GM11168 (cell line): ENCODE data around the gene TARM1.

Experiments
- in situ Hi-C: fragments of 300-500 bp; cut with MboI; formaldehyde crosslinking; loops from one replicate; pipeline ENCODE4 v1.12.0; 2022; ENCODE audit warnings: low sequenced_read_pairs; ENCODE audit not compliant: unreplicated experiment

TARM1 gene

DNA sequence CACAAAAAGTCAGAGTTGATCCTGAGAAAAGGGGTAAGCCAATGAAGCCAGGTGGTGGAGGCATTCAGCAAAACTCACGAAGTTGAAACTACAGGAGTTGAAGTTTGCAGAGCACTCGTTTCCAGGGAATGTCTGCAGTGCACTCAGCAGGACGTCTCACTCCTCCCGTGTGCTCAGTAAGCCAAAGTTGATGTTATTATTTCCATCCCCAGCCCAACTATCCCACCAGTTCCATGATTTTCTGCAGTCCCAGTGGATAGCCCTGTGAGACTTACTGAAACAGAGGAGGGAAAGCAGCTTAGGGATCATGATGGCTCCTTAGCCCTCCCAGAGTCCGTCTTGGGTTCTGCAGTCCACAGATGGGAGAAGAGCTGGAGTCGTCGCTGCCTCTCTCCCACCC is at the start of gene TARM1:
TSS of gene TARM1 (minus strand) at position 334 of the 400 bp plus-strand sequence. CDS start at position 309, 25 bp downstream.
- in situ Hi-C loops: no loop called here

GRCh38 chr19:54129617-54129996 is 48.4 kb upstream of the TARM1 start:
- in situ Hi-C loops: no loop called here

GRCh38 chr19:54128796-54129616 is 47.8 kb upstream of the TARM1 start:
- in situ Hi-C loops: no loop called here

DNA sequence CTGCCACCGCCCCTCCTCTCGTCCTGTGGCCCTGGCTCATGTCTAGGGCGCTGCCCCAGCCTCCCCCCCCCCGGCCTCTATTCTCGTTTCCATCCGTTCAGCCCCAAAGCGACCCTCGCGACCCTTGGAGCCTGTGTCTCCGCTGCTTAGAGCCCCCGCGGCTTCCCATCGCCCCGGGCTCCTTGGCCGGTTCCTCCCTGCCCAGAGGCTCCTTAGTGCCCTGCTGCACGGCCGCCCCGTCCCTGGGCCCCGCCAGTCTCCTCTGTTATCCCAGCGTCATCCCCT is 47.2 kb upstream of the TARM1 start:
- in situ Hi-C loops: no loop called here

GRCh38 chr19:54127688-54128440 is 46.7 kb upstream of the TARM1 start:
- in situ Hi-C loops: no loop called here

GRCh38 chr19:54125713-54126112 is 44.5 kb upstream of the TARM1 start:
- in situ Hi-C loops: no loop called here

DNA sequence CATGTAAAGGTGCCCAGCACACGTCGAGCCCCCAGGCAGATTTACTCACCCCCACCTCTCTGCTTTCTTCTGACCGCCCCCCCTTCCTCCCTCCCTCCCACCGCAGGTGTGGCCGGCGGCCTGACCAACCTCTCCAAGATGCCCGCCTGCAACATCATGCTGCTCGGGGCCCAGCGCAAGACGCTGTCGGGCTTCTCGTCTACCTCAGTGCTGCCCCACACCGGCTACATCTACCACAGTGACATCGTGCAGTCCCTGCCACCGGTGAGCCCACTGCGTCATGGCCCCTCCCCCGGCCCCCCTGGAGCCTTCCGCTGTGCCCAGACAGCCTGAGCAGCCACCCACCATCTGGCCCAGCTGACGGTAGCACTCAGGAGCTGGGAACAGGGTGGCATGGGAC is 43.2 kb upstream of the TARM1 start:
- in situ Hi-C loops: loop anchor here (25.0 kb wide), 1 partner anchor 1988 kb away; the partner anchor contains the start of gene ZNF787

- in situ Hi-C loops: loop anchor here (25.0 kb wide), 1 partner anchor 1989 kb away; the partner anchor contains the start of gene ZNF787
These were observed 42.5 kb upstream of the TARM1 start for GRCh38 chr19:54123682-54124081.

GRCh38 chr19:54121259-54121658 is 40.1 kb upstream of the TARM1 start:
- in situ Hi-C loops: loop anchor here (25.0 kb wide), 1 partner anchor 1991 kb away; the partner anchor contains the start of gene ZNF787

DNA sequence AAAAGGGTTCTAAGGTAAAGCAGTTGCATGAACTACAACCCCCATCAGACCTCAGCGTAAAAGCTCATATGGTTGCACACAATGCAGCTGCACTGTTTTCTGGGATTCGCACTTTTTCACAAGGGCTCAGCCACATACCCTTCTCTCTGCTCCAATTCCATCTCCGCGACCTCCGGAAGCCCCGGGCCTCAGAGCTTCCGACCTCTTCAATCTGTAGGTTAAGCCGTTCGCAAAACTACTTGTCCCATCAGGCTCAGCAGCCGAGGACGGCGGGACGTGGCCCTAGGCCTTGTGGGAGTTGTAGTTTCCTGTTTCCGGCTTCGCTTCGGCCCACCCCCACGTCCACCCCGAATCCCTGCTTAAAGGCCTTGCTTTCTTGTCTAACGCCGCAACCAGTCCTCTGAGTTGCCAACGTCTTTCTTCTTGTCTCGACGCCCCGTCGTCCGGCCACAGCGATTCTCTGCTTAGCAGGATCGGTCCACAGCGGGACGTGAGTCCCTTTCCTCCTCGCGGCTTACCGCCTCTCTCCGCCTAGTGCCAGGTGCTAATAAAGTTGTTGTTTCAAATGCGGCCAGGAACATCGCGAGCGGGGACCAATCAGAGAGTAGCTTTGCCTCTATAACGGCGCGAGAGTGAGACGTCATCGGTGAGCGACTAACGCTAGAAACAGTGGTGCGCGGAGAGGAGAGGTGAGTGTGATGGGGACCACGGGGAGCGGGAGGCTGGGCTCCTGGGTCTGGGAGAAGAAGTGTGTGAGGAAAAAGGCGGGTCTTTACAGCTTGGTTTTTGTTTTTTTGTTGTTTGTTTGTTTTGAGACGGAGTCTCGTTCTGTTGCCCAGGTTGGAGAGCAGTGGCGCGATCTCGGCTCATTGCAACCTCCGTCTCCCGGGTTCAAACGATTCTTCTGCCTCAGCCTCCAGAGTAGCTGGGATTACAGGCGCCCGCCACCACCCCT is 34.2 kb upstream of the TARM1 start, which contains the start of the genes PRPF31 and TFPT:
TSS of gene PRPF31 (plus strand) at position 646 of the 955 bp plus-strand sequence. CDS start 2,525 bp downstream, outside the sequence.
TSS of gene TFPT (minus strand) at position 549 of the 955 bp plus-strand sequence. CDS start at position 161, 388 bp downstream.
- in situ Hi-C loops: loop anchor here (25.0 kb wide), 1 partner anchor 1997 kb away; the partner anchor contains the start of gene ZNF787

DNA sequence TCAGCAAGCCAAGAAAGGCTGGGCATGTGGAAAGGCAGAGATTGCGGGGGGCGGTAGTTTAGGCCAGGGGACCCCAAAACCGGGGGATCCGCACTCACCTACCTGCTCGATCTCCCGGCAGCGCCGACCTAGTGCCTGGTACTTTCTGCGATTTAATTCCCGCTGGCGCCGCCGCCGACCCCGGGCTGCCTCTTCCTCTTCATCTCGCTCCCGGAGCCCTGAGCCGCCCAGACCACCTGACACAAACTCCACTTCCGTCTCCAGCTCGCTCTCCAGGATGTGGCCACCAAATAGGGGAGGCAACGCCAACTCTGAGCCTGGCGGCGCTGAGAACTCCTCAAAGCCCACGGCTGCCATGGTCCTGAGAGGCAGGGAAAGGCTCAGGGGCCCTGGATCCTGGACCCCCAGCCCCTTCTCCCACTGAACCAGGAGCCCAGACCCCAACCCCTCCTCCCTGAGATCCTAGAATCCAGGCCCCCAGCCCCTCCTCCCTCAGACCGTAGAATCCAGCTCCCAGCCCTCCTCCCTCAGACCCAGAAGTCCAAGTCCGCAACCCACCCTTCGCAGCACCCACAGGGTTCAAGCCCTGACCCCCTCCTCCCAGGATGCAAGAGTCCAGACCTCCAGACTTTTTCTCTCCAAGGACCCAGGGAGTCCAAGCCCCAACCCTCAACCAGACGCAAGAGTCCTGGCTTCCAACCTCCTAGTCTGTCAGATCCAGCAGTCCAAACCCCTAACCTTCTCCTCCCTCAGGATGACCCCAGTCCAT is 33.4 kb upstream of the TARM1 start:
- in situ Hi-C loops: loop anchor here (25.0 kb wide), 1 partner anchor 1998 kb away; the partner anchor contains the start of gene ZNF787

DNA sequence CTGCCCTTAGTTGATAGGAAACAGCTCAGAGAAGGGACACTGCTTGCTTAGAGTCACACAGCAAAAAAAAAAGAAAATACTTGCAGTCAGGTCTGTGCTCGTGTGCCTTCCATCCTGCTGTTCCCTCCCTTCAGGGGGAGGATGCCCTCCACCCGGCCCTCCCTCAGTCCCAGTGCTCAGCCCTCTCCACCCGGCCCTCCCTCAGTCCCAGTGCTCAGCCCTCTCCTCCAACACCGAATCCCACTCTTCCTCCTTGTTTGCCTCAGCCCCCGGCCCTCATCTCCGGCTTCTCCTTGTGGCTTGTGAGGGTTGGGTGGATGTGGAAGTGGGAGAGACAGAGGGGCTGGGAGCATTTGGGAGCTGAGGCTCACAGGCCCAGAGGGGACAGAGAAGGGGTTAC is 28.5 kb upstream of the TARM1 start:
- in situ Hi-C loops: loop anchor here (25.0 kb wide), 1 partner anchor 2003 kb away; the partner anchor contains the start of gene ZNF787

DNA sequence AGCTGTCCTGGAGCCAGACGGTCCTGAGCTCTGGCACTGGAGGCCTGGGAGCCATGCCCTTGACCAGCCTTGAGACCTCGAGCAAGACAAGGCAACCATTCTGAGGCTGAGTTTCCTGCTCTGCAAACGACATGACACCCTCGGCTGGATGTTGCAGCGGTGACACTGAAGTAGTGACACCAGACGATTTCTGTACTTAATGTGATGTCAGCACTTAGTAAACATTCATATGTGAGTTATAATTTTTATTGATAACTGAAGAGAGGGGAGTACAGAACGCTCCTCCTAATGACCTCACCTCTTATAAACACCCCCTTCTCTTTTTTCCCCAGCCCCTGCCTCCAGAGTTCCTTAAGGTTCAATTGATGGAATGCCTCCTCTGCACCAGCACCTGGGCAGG is 27.3 kb upstream of the TARM1 start:
- in situ Hi-C loops: loop anchor here (25.0 kb wide), 1 partner anchor 2004 kb away; the partner anchor contains the start of gene ZNF787

DNA sequence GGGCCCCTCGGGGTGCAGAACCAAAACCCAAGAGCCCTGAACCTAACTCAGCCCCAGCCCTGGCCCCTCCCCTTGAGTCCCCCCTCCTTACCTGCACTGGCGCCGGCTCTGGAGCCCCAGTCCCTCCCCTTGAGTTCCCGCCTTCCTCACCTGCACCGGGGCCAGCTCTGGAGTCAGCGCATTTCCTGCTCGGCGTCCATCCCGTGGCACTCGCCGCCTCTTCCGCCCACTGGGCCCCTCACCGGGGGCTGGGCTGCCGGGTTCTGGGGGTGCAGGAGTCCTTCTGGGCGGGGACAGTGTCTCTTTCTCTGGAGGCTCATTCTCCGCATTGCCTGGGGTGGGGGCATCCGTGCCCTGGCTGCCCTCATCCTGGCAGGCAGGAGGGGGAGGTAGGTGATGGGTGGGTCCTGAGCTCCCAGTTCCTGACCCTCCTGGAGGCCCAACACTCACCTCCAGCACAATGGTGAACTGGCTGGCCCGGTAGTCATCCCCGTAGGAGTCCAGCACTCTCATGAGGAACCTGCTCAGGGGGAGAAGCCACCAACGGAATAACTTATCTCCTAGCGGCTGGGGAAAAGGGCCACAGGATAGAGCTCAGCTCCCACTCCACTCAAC is 26.8 kb upstream of the TARM1 start:
- in situ Hi-C loops: loop anchor here (25.0 kb wide), 1 partner anchor 2004 kb away; the partner anchor contains the start of gene ZNF787

GRCh38 chr19:54106716-54107115 is 25.6 kb upstream of the TARM1 start:
- in situ Hi-C loops: loop anchor here (25.0 kb wide), 1 partner anchor 2006 kb away; the partner anchor contains the start of gene ZNF787

GRCh38 chr19:54105796-54106195 is 24.6 kb upstream of the TARM1 start:
- in situ Hi-C loops: loop anchor here (25.0 kb wide), 1 partner anchor 2007 kb away; the partner anchor contains the start of gene ZNF787

DNA sequence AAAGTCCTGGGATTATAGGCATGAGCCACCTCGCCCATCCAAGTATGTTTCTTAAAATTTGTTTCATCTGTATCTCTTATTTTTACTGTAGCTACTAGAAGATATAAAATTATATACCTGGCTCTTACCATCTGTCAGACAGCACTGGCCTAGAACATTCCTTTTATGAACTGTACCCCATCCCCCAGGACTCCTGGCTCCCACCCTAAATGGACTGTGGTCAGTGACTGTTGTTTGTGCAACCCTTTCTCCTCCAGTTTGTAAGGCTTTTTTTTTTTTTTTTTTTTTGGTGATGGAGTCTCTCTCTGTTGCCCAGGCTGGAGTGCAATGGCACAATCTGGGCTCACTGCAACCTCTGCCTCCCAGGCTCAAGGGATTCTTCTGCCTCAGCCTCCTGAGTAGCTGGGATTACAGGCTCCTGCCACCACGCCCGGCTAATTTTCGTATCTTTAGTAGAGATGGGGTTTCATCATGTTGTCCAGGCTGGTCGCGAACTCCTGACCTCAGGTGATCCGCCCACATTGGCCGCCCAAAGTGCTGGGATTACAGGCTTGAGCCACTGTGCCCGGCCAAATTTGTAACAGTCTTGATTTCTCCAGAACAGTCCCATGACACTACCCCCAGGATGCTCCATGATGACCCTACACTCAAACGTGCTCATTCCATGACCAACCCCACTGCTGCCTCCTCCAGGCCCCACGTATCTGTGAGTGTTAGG is 24.0 kb upstream of the TARM1 start:
- in situ Hi-C loops: loop anchor here (25.0 kb wide), 1 partner anchor 2007 kb away; the partner anchor contains the start of gene ZNF787
